GM12878 (cell line): ENCODE measurements around the gene SCCPDH. TPM values are rescaled to one million over a fixed set of nuclear protein-coding genes. Genes with fewer than 3 reads are reported as not detected.

Source experiments
- ATAC-seq: fragments of 200-7000 bp; cut with Tn5 transposase; 3 replicates; pipeline ENCODE4 v1.9.1; 2020; ENCODE audit warnings: mild to moderate bottlenecking, moderate library complexity
- BruUV-seq: library from RNA; stranded (reverse); fragments of 400-500 nt; replicated peaks from 2 replicates; lab custom pipeline; 2021; lab: Mats Ljungman, UMichigan
- CTCF ChIA-PET: fragments of 300-600 bp; sonication (Branson Sonifier 250); formaldehyde crosslinking; extraction: SDS; loops from one replicate; lab custom pipeline; 2021; ENCODE audit warnings: inconsistent platforms; lab: Yijun Ruan, JAX
- POLR2A ChIA-PET: fragments of 350-600 bp; formaldehyde crosslinking; extraction: SDS; loops from one replicate; lab custom pipeline; 2021; ENCODE audit warnings: inconsistent platforms; lab: Charles Lee
- RAD21 ChIA-PET: fragments of 300-600 bp; sonication (Branson Sonifier 250); formaldehyde crosslinking; loops from one replicate; lab custom pipeline; 2023; ENCODE audit warnings: antibody characterized with exemption; ENCODE audit not compliant: unreplicated experiment; lab: Charles Lee
- SMC1A ChIA-PET: fragments of 300-600 bp; sonication (Branson Sonifier 250); formaldehyde crosslinking; loops from one replicate; lab custom pipeline; 2023; ENCODE audit not compliant: unreplicated experiment, uncharacterized antibody; lab: Charles Lee
- DNase-seq: peaks from one replicate; pipeline ENCODE4 v3.0.0-alpha.2; 2011; ENCODE audit warnings: low read depth, low spot score
- FAIRE-seq: peaks from 3 replicates; lab custom pipeline; 2011; peaks lifted over from hg19 to GRCh38; lab: Jason Lieb, UNC
- H2AFZ ChIP-seq: 2 replicates; pipeline ENCODE4 v1.6.0; 2011; ENCODE audit warnings: low read depth, low read length, control low read depth; ENCODE audit not compliant: control insufficient read depth
- H3K27ac ChIP-seq: 2 replicates; pipeline ENCODE4 v1.5.1; 2011; ENCODE audit warnings: control low read depth; ENCODE audit not compliant: control insufficient read depth, insufficient read depth
- H3K27me3 ChIP-seq, 2 experiments: replicated peaks in 1 of 2; 2 replicates each; pipeline versions ENCODE4 v1.6.0 to v1.6.1; 2011; ENCODE audit warnings: low read length in 1 of 2; ENCODE audit not compliant: control insufficient read depth in 2 of 2, insufficient read depth in 2 of 2
- H3K36me3 ChIP-seq, 2 experiments: 2 replicates each; pipeline ENCODE4 v1.5.1; 2011; ENCODE audit warnings: low read length in 1 of 2; ENCODE audit not compliant: control insufficient read depth in 2 of 2, insufficient read depth in 2 of 2
- H3K4me1 ChIP-seq: 2 replicates; pipeline ENCODE4 v1.6.1; 2011; ENCODE audit warnings: mild to moderate bottlenecking, low read length, moderate library complexity, mixed read lengths; ENCODE audit not compliant: control insufficient read depth, insufficient read depth
- H3K4me2 ChIP-seq: 2 replicates; pipeline ENCODE4 v1.6.0; 2011; ENCODE audit warnings: control low read depth; ENCODE audit not compliant: control insufficient read depth, insufficient read depth
- H3K4me3 ChIP-seq: fragments of 200-600 bp; sonication (generic); 2 replicates; pipeline ENCODE4 v1.5.1; 2016
- H3K79me2 ChIP-seq: 2 replicates; pipeline ENCODE4 v1.6.0; 2011; ENCODE audit warnings: low read length; ENCODE audit not compliant: control insufficient read depth, insufficient read depth
- H3K9ac ChIP-seq: 2 replicates; pipeline ENCODE4 v1.8.0; 2011; ENCODE audit warnings: low read length, control low read depth, mixed read lengths; ENCODE audit not compliant: control insufficient read depth, insufficient read depth
- H3K9me3 ChIP-seq: replicated peaks from 3 replicates; pipeline ENCODE4 v1.5.1; 2011; ENCODE audit warnings: mild to moderate bottlenecking, low read length; ENCODE audit not compliant: control insufficient read depth, insufficient read depth
- H4K20me1 ChIP-seq: 2 replicates; pipeline ENCODE4 v1.6.0; 2011; ENCODE audit not compliant: control insufficient read depth, insufficient read depth
- FOXK2 ChIP-seq: fragments of 450-650 bp; IDR thresholded peaks from 2 replicates; pipeline ENCODE4 v1.6.1; 2017; ENCODE audit warnings: mild to moderate bottlenecking, moderate library complexity
- TCF12 ChIP-seq: IDR thresholded peaks from 2 replicates; pipeline ENCODE4 v1.6.1; 2011; ENCODE audit warnings: low read depth, mild to moderate bottlenecking, low read length
- ZNF384 ChIP-seq: IDR thresholded peaks from 2 replicates; pipeline ENCODE4 v1.6.1; 2012; ENCODE audit warnings: low read depth, mild to moderate bottlenecking, low read length, improper control_type of control experiment, borderline replicate concordance
- WGBS: methylation state at CpG from one replicate; pipeline ENCODE4 v1.1.6; 2016; ENCODE audit warnings: low lambda C conversion rate; ENCODE audit not compliant: insufficient replicate concordance, insufficient coverage; ENCODE audit errors: missing lambda C conversion rate; 5-methylcytosine and 5-hydroxymethylcytosine counted together
- in situ Hi-C: fragments of 300-500 bp; cut with MboI; formaldehyde crosslinking; loops from 9 replicates; pipeline ENCODE4 v1.14.3; 2018; ENCODE audit warnings: mixed read lengths
- intact Hi-C: fragments of 100-400 bp; cut with micrococcal nuclease; formaldehyde crosslinking; loops from one replicate; pipeline ENCODE4 v1.14.2; 2022; ENCODE audit not compliant: unreplicated experiment
- polyA plus RNA-seq, 11 experiments: library from polyadenylated mRNA; depleted of rRNA in 4 of 11; unstranded in 6 of 11; stranded (reverse) in 5 of 11; fragments of >200 nt; fragmentation: Nextera tagmentation in 4 of 11; fragmentation: Illumina TruSeq in 1 of 11; extraction: Ambion mirVana in 4 of 11; extraction: Trizol in 1 of 11; gene quantifications; 1 replicate in 1 of 11; 2 replicates in 10 of 11; pipeline versions ENCODE4 v1.2.1 to v1.2.3, GENCODE V29; 2011 to 2016; ENCODE audit warnings: inconsistent platforms in 2 of 11, missing spikeins in 2 of 11, low read depth in 1 of 11
- total RNA-seq, 4 experiments: library from RNA; depleted of rRNA in 3 of 4; stranded (reverse); fragments of >200 nt in 3 of 4; fragmentation: Illumina TruSeq in 1 of 4; extraction: Trizol in 1 of 4; gene quantifications; 2 replicates each; pipeline versions ENCODE4 v1.2.1 to v1.2.3, GENCODE V29; 2013 to 2021
- TF ChIP-seq, protein P1 (sequence below): IDR thresholded peaks from 2 replicates; pipeline ENCODE4 v1.6.1; 2011; ENCODE audit warnings: borderline replicate concordance, low read depth, mild to moderate bottlenecking, moderate library complexity, mixed read lengths, low read length; ENCODE audit not compliant: insufficient read depth; ENCODE audit errors: extremely low read length

SCCPDH gene
- total and polyA plus RNA-seq, 10 of the 15 experiments (the other 5 are each of a cell fraction or from before 2014, with no cell fraction given), result 5.4 to 44.8 (median 24.5) TPM

DNA sequence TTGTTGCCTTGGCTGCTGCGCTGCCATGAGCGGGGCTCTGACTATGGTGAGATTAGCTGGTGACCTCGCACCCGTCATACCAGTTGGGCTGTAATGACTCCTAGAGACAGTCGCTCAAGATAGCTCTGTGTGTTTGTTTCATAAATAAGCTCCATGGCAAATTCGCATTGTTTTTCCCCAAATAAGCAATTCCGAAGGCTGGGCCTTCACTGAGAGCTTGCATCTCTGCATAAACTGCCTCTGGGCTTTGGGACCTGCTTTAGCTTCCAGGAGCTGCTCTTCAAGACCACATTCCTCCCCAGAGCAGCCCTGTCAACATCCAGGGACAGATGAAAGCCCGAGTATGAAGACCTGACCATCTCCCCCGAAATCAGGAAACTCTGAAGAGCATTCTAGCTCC lies 40.7 kb upstream of the SCCPDH start (continued):
- no peak for TF ChIP-seq ZNF384
- no peak for TF ChIP-seq TCF12

DNA sequence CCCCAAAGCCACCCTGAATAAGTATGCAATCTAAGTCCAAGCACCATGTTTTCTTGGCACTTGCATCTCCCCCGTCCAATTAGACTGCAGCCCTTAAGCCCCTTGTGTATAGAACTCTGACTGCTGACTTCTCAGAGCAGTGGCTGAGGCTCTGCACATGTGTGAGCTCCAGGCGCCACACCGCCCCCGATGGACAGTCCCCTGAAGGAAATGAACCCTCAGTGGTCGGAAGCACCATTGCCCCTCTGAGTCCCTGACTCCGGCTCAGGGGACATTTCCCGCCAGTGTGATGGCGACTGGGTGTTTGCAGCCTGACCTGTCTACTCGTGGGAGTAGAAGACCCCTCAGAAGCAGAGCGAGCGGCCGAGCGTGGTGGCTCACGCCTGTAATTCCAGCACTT lies 37.2 kb upstream of the SCCPDH start:
- no peaks in the 10 kb centered on the region for H3K36me3 ChIP-seq
- in situ Hi-C loops (no loop called here), intact Hi-C loops (no loop called here)
- 80% methylated on average over 14 of the region's 14 CpGs for WGBS
- CTCF ChIA-PET, result interaction anchor here (1.5 kb wide), 1 partner anchor 68 kb away, joined by 3 read pairs; no protein-coding TSS in a partner anchor
- SMC1A ChIA-PET, result interaction anchor here (0.9 to 1.0 kb wide), 2 partner anchors 20 to 198 kb away, joined by 3 read pairs; no protein-coding TSS in a partner anchor
- FAIRE-seq (no peak), ATAC-seq (no peak), DNase-seq (no peak)
- no peak overlapping the region for H3K4me3 ChIP-seq
- no peak overlapping the region for H3K4me2 ChIP-seq
- H2AFZ ChIP-seq, result no peak overlapping the region
- no peaks in the 10 kb centered on the region for H4K20me1 ChIP-seq
- POLR2A ChIA-PET, result interaction anchor here (0.6 kb wide), 1 partner anchor 702 kb away, joined by 3 read pairs; no protein-coding TSS in a partner anchor
- no peaks in the 10 kb centered on the region for H3K27me3 ChIP-seq
- H3K27ac ChIP-seq, result no peak overlapping the region
- BruUV-seq, result no TSS peak
- H3K9me3 ChIP-seq, result no peaks in the 10 kb centered on the region; the same call in 2 of the 3 replicates
- RAD21 ChIA-PET, result no interaction called here
- H3K9ac ChIP-seq, result no peak overlapping the region
- TF ChIP-seq FOXK2, result no peak
- TF ChIP-seq, protein P1, sequence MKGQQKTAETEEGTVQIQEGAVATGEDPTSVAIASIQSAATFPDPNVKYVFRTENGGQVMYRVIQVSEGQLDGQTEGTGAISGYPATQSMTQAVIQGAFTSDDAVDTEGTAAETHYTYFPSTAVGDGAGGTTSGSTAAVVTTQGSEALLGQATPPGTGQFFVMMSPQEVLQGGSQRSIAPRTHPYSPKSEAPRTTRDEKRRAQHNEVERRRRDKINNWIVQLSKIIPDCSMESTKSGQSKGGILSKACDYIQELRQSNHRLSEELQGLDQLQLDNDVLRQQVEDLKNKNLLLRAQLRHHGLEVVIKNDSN, result no peak
- H3K79me2 ChIP-seq, result no peaks in the 10 kb centered on the region
- no peaks in the 10 kb centered on the region for H3K4me1 ChIP-seq
